ENCODE results near the gene SGCA. TPM values are rescaled to one million over a fixed set of nuclear protein-coding genes. Genes with fewer than 3 reads are reported as not detected.

Gene SGCA
- polyA plus RNA-seq, 1 donor = 424 TPM

DNA sequence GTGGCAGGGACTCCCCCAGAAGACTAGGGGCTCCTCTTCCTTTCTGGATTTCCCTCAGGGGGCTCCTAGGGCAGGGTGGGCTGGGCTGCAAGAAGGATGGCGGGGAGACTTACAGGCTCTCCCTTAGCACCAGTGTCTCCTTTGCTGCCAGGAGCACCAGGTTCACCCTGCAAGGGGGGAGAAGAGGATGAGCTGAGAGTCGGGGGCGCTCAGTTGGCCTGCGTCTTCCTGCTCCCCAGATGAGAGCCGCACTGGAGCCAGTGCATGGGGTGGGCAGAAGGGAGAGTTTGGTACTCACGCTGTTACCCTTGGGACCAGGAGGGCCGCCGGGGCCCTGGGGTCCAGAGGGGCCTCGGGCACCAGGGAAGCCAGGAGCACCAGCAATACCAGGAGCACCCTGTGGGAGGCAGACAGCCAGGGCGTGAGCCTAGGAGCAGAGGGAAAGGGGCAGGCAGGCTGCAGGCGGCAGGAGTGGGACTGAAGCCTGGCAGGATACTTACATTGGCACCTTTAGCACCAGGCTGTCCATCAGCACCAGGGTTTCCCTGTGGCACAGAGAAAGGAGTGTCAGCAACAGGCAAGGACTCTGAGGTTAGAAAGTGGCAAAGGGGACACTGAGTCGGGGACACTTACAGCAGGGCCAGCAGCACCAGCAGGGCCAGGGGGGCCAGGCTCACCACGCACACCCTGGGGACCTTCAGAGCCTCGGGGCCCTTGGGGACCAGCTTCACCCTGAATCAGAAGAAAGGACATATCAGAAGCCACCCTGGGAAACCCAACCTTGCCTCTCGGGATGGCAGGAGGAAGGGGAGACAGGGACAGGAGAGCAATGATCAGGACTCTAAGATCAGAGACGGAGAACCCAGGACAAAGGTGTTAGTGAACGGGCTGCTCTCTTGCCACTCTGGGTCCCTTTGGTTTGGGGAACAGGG lies 29.4 kb downstream of the SGCA start:
- DNase-seq = no peak

DNA sequence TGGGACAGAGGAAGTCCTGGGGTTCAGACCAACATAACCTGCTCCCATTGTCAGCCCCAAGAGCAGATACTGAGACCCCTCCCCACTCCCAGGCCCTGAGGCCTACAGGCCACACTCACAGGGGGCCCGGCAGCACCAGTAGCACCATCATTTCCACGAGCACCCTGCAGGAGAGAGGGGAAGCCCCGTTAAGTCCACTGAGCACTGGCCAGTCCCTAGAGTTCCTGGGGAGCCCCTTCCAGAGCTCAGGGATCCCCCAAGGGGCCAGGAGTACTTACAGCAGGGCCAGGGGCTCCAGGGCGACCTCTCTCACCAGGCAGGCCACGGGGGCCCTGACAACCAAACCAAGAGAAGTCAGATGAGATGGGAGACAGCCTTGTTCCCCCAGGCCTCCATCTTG lies 30.2 kb downstream of the SGCA start:
- no peak for DNase-seq

DNA sequence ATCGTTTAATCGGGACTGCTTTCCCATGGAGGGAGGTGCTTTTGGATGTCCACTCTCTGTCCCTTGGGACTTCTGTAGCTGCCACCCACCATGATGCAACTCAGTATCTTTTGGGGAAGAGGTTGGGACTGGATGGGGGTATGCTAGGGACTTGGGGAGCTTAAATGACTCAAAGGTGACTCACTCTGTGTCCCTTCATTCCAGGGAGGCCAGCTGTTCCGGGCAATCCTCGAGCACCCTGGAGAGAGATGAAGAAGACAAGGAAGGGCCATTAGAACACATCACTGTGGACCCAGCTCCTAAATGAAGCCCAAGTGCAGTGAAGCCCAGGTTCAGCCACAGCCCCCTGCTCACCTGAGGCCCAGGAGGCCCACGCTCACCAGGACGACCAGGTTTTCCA lies 31.0 kb downstream of the SGCA start:
- no peak for DNase-seq

DNA sequence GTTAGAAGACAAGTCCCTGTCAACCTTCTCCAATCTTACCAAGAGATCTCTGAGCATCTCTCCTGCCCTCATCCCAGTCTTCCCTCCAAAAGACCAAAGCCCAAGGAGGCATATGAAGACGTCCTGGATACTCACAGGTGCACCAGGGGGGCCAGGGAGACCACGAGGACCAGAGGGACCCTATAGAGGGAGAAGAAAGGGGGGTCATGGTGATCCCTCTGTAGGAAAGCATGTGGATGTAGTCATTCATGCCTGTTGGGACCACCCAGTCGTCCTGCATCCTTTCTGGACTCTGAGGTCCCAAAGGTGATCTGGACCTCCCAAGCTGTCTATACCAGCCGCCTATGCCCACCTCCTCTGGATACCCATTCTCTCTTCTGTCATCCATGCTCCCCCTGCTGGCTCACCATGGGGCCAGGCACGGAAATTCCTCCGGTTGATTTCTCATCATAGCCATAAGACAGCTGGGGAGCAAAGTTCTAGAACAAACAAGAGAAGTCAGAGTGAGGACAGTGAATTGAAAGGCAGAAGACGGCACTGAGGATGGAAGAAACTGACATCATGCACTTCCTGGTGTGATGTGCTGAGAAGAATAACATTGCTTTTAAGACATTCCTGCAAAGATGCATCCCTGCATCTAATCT lies 32.3 kb downstream of the SGCA start:
- no peak for DNase-seq

DNA sequence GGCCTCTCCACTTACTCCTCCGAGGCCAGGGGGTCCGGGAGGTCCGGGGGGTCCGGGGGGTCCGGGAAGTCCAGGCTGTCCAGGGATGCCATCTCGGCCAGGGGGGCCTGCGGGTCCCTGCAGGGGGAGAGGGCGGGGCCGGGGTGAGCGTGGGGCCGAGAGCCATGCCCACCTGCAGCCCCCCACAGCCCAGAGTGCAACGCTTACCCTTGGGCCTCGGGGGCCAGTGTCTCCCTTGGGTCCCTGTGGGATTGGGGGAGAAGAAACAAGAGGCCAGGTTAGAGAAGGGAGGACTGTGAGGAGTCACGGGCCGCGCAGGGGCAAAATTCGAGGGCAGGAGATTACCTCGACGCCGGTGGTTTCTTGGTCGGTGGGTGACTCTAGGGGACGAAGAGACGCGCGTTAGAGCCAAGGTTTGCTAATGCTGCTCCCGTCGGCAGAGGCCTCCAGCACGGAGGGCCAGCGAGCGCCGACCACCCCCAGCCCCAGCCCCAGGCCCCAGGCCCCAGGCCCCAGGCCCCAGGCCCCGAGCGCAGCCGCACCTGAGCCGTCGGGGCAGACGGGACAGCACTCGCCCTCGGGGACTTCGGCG lies 33.5 kb downstream of the SGCA start:
- no peak for DNase-seq

DNA sequence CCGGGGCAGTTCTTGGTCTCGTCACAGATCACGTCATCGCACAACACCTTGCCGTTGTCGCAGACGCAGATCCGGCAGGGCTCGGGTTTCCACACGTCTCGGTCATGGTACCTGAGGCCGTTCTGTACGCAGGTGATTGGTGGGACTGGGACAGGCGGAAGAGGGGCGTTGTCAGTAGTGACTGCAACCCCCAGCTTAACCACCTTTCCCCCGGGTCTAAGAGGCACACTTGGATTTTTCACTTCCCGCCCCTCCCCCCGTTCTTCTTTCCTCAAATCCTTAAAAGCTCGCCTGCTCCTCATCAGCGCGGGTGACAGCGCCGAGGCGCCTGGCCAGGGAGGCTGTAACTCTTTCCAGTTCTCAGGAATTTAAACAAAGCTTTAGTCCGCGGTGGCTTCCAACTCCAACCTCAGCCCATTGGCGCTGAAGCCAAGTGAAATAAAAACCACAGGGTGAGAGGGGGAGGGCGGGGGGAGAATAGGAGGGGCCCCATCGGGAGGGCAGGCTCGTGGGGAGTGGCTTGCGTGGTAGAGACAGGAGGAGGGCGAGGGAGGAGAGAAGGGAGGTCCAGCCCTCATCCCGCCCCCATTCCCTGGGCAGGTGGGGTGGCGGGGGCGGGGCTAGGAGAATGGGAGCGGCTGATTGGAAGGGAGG lies 34.1 kb downstream of the SGCA start:
- peak; percentile 92 for DNase-seq

DNA sequence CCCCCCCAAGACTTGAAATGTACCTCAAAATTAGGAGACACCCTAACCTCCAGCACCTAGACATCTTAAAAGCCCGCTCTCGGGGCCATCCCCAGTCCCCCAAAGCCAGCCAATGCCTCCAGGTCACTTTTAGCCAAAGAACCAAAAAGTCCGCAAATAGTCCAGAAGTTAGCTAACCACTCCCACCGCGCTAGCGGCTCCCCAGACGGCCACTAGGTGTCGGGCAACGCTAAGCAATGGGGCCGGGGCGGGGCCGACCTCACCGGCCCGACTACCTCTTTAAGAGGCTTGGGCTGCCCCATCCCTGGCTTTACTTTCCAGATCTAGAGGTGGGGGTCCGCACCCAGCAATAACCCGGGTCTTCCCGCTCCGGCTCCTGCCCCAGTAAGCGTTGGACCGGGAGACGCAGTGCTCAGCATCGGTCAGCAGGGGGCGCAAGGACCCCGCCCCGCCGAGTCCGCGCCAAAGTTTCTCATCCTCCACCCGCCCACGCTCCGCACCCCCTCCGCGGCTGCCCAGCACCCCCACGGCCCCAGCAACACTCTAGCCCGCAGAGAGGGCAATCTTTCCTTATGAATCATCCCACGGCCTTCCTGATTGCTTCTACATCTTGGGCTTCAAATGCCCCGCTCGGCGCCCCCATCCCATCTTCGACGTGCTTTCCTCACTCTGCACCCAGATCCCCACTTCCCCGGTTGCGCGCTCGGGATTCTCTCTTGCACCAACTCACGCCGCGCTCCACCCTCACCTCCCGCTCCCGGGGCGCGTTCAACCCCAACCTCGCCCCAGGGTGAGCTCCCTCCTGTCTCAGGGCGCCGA lies 34.9 kb downstream of the SGCA start:
- DNase-seq = peak; percentile 92

DNA sequence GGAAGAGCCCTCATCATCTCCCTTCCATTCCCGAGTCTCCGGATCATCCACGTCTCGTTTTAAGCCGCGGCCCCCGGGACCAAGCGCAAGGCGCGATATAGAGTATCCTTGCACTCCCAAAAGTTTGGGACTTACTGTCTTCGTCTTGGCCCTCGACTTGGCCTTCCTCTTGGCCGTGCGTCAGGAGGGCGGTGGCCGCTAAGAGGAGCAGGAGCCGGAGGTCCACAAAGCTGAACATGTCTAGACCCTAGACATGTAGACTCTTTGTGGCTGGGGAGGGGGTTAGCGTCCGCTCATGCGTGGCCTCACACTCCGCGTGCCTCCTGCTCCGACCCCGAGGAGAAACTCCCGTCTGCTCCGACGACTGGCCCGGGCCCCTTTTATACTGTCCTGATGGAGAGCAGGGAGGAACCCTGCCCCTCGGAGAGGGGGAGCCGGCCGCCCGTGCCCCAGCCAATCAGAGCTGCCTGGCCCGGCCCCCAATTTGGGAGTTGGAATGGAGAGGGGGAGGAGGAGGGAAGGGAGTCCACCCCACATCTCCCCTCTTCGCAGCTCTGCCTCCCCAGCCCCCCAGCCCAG lies 35.6 kb downstream of the SGCA start, which contains the start of gene COL1A1:
TSS of gene COL1A1 (minus strand) at position 356 of the 579 bp plus-strand sequence. CDS start at position 238, 118 bp downstream.
- peak; percentile 94 for DNase-seq

DNA sequence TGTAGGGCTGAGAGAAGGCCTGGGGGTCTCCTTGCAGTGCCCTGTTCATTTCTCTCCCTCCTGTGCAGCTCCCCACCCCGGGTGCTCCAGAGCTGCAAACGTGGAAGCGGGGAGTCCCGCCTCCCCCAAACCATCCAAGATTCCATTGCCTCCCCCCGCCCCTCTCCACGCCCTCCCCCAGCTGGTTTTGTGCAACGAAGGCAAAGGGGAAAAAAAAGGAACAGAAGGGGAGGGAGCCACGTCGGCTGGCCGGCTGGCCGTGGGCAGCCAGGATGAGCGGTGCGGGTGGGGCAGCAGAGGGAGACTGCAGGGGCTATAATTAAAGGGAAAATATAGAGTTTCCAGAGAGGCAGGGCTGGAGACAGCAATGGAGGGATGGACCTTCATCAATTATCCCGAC lies 37.3 kb downstream of the SGCA start:
- DNase-seq = peak; percentile 91

DNA sequence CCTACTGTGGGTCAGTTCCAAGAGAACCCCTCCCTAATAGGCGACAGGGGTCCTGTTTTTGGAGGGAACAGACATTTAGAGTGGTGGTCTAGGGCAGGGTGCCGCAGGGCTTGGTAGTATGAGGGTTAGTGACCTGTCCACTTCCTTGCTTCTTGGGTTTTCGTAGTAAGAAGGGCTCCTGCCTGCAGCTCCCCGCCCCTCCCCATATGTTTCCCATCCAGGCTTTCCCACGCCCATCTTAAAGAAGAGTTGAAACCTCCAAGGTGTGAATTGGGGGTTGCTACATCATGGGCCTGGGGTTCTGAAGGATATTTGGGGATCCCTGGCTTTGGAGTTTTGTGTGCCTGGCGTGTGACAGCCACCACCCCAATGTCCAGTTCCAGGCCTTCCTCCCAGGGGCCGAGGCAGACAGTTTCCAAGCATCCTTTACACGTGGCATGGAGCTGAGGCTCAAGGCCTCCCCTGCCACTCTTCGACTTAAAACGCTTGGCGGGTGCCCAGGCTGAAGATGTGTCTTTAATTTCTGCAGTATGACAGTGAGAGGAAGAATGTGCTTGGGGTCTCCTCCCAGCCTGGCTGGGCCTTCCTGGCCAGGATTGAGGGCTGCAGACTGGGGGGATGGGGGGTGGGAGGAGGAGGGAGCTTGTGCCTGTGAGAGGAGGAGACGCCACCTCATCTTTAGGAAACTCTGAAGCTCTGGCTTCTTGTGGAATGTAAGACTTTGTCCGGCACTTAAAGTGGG lies 38.0 kb downstream of the SGCA start:
- peak; percentile 94 for DNase-seq

DNA sequence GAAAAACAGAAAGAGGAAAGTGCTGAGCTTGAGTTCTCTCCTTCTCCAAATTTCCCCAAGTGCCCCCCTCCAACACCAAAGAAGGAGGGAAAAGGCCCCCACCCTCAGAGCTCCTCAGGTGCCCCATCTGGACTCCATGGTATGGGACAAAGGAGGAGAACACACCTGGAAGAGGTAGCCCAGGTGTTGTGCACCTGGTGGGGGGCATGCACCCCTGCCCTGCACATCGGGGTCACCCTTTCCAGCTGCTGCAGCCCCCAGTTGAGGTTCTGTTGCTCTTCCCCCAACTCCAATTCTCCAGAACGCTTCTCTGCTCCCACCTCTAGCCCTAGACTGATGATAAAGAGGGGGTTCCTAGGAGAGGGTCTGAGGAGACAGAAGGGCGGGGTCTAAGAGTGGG lies 38.6 kb downstream of the SGCA start:
- no peak for DNase-seq

DNA sequence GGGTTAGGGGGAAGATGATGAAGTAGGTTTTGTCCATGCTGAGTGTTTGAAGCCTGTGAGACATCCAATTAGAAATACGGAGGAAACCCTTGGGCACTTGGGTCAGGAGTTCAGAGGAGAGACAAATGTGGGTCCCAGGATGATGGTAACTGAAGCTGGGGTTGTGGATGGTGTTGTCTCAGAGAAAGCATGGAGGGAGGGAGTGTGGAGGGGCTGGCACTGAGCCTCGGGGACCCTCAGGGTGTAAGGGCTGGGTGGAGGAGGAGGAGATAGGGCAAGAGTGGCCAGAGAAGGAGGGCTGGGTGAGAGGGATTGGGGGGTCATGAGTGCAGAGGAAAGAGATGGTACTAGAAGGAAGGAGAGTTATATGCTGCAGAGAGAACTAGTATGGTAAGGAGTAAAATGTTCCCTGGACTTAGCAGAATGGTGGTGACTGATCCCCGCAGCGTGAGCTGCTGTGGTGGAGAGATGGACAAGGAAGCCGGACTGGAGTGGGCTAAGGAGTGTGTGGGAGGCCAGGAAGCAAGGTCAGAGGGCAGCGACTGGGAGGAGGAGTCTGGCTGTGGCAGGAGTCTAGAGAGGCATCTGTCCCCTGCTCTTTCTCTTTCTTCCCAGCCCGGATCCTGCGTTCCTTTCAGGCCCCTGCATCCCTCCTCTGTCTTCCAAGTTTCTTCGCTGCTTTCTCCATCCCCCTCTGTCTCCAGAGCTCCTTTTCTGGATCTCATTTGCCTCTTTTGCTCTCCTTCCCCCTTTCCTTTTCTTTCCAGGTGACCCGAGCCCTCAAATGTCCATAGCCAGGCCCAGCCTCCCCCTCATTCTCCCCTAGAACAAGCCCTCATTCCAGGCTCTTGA lies 39.5 kb downstream of the SGCA start:
- no peak for DNase-seq

DNA sequence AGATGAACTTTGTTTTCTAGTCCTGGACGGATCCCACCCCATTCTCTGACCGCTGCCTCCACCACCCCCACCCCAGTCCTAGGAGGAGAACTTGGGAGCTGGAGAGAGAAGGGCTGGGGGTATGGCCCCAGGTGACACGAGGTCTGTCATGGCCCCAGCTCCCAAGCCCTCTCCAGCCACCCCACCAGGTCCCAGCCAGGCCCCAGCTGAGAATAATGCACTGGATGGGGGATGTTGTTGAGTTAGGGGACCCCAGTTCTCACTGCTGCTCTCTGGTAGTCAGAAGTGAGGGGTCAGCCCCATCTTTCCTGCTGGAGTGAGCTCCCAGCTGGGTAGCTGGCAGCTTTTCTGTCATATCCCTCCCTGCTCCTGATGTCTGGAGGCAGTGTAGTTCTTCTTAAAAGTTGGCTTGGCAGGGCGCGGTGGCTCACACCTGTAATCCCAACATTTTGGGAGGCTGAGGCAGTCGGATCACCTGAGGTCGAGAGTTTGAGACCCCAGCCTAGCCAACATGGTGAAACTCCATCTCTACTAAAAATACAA lies 40.2 kb downstream of the SGCA start:
- DNase-seq = no peak

DNA sequence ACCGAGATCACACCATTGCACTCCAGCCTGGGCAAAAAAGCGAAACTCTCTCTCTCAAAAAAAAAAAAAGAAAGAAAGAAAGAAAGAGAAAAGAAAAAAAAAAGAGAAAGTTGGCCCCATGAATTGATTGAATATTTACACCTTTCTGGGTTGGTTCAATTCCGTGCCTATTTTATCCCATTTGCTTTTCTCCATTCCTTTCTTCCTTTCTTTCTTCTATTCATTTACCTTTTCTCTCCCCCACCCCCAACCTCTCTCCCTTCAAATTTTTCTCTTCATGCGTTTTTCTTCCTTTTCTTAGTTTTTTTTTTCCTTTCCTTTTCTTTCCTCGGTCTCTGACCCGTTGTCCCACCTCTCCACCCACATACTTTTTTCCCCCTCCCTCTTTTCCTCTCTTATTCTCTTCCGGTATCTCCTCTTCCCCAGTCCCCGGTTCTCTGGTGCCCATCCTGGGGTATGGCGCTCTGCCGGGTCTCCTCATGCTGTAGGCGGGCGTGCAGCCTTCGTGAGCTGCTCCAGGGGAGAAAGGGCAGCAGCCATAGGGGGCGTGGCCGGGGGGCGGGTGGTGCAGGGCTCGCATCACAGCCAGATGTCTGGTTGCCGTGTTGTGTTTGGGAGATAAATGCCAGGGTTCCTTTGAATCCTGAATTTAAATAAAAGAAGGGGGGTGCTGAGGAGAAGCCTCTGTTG lies 40.9 kb downstream of the SGCA start:
- no peak for DNase-seq

DNA sequence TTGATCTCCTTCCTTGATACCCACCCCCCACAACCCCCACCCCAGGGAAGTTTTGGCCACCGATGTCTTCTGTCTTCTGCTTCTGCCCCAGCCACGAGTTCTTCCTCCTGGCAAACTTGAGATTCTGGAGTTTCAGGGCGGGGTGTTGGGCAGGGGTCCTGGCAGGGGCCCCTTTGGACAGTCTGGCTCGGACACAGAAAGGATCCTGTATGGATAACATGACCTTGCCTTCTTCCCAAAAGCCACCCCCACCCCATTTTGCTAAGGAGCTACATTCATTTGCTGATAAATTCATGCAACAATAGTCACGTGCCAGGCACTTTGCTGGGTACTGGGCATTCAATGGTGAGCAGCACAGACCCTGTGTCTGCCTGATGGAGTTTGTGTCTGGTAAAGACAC lies 41.5 kb downstream of the SGCA start:
- no peak for DNase-seq

DNA sequence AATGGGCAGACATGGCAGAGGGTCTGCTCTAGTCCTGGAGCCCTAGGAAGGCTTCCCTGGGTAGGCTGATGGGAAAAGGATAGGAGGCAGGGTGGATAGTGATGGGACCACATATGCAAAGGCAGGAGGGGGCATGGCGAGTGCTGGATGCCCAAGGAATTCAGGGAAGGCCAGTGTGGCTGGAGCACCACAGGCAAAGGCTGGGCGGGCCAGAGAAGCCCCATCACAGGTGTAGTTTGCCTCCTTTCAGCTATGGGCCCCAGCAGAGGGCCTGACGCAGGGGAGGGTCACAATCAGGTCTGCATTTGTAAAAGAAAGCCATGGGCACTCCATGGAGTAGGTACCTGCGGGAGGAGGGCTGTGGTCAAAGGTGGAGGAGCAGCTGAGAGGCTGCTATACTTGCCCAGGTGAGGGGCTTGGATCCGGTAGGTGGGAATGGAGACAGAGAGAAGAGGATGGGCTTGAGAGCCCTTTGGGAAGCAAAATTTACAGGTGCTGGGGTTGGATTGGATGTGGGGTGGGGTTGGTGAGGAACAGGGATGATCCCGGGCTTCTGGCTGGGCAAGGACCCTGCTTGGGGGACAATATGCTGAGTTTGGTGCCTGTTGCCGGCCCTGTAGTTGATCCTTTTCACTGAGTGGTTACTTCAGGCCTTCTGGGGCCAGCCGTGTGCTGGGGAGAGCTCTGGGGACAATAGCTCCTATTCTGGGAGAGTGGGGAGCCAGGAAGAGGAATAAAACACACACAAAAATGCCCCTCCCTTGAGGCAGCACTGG lies 42.2 kb downstream of the SGCA start:
- no peak for DNase-seq

DNA sequence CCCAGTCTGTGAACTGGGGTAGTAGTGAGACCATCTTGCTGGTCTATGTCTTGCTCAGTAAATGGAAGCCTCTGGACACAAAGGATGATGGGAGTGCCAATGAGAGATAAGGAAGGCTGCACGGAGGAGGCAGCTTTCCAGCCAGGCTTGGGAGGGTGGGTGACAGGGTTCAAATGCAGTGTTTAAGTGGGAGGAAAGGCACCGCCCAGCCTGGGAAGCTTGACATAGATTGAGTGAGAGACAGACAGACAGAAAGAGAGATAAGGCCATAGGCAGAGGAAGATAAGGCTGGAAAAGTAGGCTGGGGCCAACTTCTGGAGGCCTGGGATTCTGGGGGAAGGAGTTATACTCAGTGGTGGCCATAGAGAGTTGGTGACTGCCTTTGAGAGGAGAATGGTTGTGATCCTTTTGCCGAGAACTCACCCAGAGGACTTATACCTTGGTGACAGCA lies 42.8 kb downstream of the SGCA start:
- no peak for DNase-seq

DNA sequence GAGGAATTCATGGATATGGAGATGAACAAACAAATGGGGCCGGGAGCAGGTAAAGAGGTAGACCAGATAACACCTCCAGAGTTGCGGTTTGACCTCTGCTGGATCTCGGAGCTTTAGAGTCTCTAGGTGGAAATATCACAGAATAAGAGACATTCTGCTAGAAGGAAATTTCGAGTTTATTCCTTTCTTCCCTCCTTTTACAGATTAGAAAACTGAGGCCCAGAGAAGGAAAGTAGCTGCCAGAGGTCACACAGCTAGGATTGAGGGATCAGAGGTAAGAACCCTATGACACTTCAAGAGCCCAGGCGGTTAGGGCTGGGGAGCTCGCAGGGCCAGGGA lies 43.3 kb downstream of the SGCA start:
- no peak for DNase-seq
